Lower lobe of right lung (tissue), 2 donors: ENCODE results near the gene VPS29. TPM values are rescaled to one million over a fixed set of nuclear protein-coding genes. Genes with fewer than 3 reads are reported as not detected.
A peak's percentile ranks its signal among the peaks of the same experiment; 100 is the strongest.

Source experiments
- ATAC-seq, 2 donors: fragments of 200-7000 bp; cut with Tn5 transposase; one replicate each; pipeline ENCODE4 v1.9.1; 2020 to 2022; ENCODE audit warnings: mild to moderate bottlenecking in 2 of 2, moderate library complexity in 2 of 2
- DNase-seq: peaks from one replicate; pipeline ENCODE4 v3.0.0-alpha.2; 2020
- H3K27ac ChIP-seq: fragments of 200-600 bp; one replicate; pipeline ENCODE4 v1.8.0; 2022
- H3K27me3 ChIP-seq: fragments of 200-600 bp; one replicate; pipeline ENCODE4 v1.8.0; 2022; ENCODE audit warnings: low read depth
- H3K36me3 ChIP-seq: fragments of 200-600 bp; one replicate; pipeline ENCODE4 v1.8.0; 2022; ENCODE audit warnings: mild to moderate bottlenecking
- H3K4me1 ChIP-seq: fragments of 200-600 bp; one replicate; pipeline ENCODE4 v1.8.0; 2022
- H3K4me3 ChIP-seq: fragments of 200-600 bp; one replicate; pipeline ENCODE4 v1.8.0; 2022; ENCODE audit warnings: mild to moderate bottlenecking
- H3K9me3 ChIP-seq: fragments of 200-600 bp; one replicate; pipeline ENCODE4 v1.8.0; 2022
- CTCF ChIP-seq: fragments of 200-600 bp; IDR thresholded peaks from one replicate; pipeline ENCODE4 v1.8.0; 2022; ENCODE audit warnings: antibody characterized with exemption, mild to moderate bottlenecking
- intact Hi-C: fragments of 100-400 bp; cut with DNase I; formaldehyde crosslinking; loops from one replicate; pipeline ENCODE4 v1.11.0; 2022
- total RNA-seq: library from RNA; stranded (reverse); fragmentation: NEBNext Ultra II Directional; extraction: Animal tissue kit (Norgen Biotek cat#: 25700); gene quantifications from one replicate; pipeline ENCODE4 v1.2.1, GENCODE V29; 2021
- donor health status: DM: no; HTN: yes; CAD: no; lungs with severe emphysema.

Gene VPS29
- total RNA-seq, 1 donor from 2014 or later: 102 TPM

GRCh38 chr12:110538869-110539622, 37.1 kb upstream of the VPS29 start:
- Histone ChIP-seq H3K9me3 (no peaks in the 10 kb centered on the region), H3K27me3 (no peaks in the 10 kb centered on the region), H3K4me1 (peaks cover 32% of the 10 kb centered on the region), H3K27ac (no peak overlapping the region), H3K36me3 (peaks cover 53% of the 10 kb centered on the region), H3K4me3 (no peak overlapping the region)
- DNase-seq: no peak
- TF ChIP-seq CTCF: no peak
- intact Hi-C loops: no loop called here
- ATAC-seq: no peak

GRCh38 chr12:110537605-110538409, 35.9 kb upstream of the VPS29 start:
- Histone ChIP-seq H3K27ac (peak overlapping the region; percentile 2), H3K27me3 (no peaks in the 10 kb centered on the region), H3K4me1 (peaks cover 21% of the 10 kb centered on the region), H3K9me3 (no peaks in the 10 kb centered on the region), H3K36me3 (peaks cover 57% of the 10 kb centered on the region), H3K4me3 (no peak overlapping the region)
- intact Hi-C loops: no loop called here
- peak; percentile 81 to 88 for ATAC-seq
- TF ChIP-seq CTCF: no peak
- peak; percentile 76 for DNase-seq

GRCh38 chr12:110536834-110537604, 35.1 kb upstream of the VPS29 start:
- TF ChIP-seq CTCF: no peak
- no peaks in the 10 kb centered on the region for H3K27me3 ChIP-seq
- DNase-seq (no peak), ATAC-seq (peak in 1 of 2 donors; percentile 49)
- H3K27ac ChIP-seq: peak overlapping the region; percentile 9
- intact Hi-C loops: no loop called here
- H3K9me3 ChIP-seq: no peaks in the 10 kb centered on the region
- peaks cover 13% of the 10 kb centered on the region for H3K4me1 ChIP-seq
- peaks cover 62% of the 10 kb centered on the region for H3K36me3 ChIP-seq
- no peak overlapping the region for H3K4me3 ChIP-seq

- intact Hi-C loops: no loop called here
- Histone ChIP-seq H3K36me3 (peaks cover 62% of the 10 kb centered on the region), H3K9me3 (no peaks in the 10 kb centered on the region), H3K4me3 (no peak overlapping the region), H3K27me3 (no peaks in the 10 kb centered on the region), H3K27ac (no peak overlapping the region), H3K4me1 (peaks cover 19% of the 10 kb centered on the region)
- no peak for ATAC-seq
- no peak for TF ChIP-seq CTCF
- DNase-seq: no peak
Measured at GRCh38 chr12:110534811-110535210, 32.9 kb upstream of the VPS29 start.

- ATAC-seq: no peak
- no peak overlapping the region for H3K27ac ChIP-seq
- H3K4me3 ChIP-seq: no peak overlapping the region
- H3K9me3 ChIP-seq: no peaks in the 10 kb centered on the region
- intact Hi-C loops: no loop called here
- H3K27me3 ChIP-seq: no peaks in the 10 kb centered on the region
- peaks cover 50% of the 10 kb centered on the region for H3K36me3 ChIP-seq
- TF ChIP-seq CTCF: no peak
- DNase-seq: no peak
- peaks cover 19% of the 10 kb centered on the region for H3K4me1 ChIP-seq
Measured at GRCh38 chr12:110533607-110534006, 31.7 kb upstream of the VPS29 start.
